Measurements from ENCODE around the gene GNAQ. TPM values are rescaled to one million over a fixed set of nuclear protein-coding genes. Genes with fewer than 3 reads are reported as not detected.
A peak's percentile ranks its signal among the peaks of the same experiment; 100 is the strongest.
"Not testable (repeated sequence)": the region's sequence is repeated elsewhere in the genome, so short reads cannot be mapped to it uniquely, and the experiment has no call there.

Gene GNAQ
- polyA plus RNA-seq (2013, experiment 1 of 2; ENCODE audit: insufficient read length): 36.8 TPM
- 48.5 TPM for polyA plus RNA-seq (2013, experiment 2 of 2; ENCODE audit: insufficient read length)

DNA sequence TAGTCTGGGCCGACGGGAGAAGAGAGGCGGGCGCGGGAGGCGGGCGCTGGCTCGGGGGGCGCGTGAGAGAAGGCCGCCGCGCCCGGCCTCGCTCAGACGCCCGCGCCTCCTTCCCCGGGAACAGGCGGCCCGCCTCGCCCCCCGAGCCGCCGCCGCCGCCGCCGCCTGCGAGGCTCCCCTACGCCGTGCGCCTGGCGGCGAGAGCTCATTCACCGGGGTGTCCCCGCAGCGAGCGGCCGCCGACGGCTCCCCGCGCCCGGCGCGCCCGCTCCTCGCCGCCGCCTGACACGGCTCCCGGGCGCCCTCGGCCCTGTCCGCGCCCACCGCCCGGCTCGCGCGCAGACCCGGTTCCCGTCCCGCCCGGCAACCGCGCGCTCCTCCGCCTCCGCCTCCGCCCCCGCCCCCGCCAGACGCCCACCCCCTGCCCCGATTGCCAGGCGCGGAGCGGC is at the start of gene GNAQ:
Gene GNAQ, minus strand, starts transcription at position 368 of the 449 bp plus-strand sequence. CDS start 576 bp downstream, outside the sequence.
- no peak for DNase-seq

DNA sequence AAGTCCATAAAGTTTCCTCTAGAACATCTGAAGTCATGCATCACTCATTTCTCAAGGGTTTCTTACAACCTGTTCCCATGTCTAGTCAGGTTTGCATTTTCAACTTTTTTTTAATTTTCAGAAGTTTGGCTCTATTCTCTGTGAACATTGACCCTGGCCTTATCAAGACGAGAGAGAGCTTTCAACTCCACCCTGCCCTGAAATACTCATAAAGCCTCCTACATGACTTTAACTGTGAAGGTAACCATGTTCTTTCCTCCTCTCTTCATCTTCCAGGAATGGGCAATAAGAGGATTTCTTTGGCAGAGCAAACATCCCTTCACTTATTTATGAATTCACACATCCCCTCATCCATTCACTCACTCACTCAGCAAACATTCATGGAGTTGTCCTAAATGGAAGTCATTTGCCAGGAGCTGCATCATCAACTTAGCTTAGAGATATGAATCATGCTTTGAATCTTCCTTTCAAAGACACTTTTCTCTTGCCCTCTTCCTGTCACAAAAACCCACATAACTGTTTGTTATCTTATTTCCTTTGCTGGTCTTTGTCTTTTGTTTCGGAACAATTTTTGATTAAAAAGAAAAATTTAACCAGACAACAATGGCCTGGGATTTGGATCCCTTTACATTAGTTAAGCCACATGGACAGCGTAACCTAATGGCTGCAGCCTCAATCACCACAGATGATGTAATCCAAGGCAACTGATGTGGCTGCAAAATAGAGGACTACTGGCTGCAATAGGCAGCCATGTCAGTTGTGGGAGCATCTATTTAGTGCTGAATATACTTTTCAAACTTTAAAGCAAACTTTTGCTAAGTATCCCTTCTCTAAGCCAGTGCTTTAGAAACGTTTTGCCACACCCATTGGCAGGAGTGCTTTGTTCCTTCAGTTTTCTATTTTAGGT is 43.0 kb upstream of the GNAQ start:
- peak; percentile 24 for DNase-seq

DNA sequence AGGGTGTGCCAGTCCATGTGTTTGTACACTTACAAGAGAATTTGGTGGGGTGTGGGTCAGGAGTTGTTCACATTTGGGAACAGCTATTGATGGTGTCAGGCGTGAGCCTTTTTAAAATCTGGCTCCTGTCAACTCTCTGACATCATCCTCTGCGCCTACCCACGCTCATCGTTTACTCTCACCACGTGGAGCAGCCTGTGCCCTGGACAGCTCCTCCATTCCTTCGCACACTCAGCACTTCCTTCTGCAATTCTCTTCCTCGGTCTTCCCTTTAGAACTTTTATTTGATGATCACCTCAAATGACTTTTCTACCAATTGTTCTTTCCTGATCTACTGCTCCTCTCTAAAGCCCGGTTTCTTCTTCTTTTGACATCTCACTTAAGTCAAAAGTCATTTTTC is 42.1 kb upstream of the GNAQ start:
- no peak for DNase-seq

DNA sequence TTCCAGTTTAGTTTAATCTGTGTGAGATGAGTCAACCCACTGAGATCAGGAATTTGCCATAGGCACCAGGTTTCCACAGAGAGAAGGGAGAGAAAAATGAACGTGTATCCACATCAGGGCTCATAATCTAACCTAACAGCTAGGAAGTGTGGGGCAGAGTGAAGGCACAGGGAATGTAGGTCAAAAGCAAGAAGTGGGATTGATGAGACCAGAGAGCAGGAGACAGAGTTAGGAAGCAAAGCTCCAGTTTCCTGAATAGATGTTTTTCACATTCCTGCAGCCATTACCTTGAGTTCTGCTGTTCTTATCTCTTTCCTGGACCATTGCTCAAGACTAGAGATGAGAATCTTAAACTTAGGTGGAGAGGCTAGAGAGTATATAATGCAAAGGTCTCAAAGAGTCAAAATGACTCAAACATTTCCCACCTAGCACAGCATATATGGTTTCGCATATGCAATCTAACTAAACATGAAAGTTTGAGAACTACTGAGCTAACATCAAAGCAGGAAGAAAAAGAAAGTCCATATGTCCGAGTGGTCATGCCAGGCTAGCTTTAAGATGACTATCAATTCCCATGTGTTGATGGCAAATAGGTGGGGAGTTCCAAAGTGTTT is 41.1 kb upstream of the GNAQ start:
- no peak for DNase-seq

DNA sequence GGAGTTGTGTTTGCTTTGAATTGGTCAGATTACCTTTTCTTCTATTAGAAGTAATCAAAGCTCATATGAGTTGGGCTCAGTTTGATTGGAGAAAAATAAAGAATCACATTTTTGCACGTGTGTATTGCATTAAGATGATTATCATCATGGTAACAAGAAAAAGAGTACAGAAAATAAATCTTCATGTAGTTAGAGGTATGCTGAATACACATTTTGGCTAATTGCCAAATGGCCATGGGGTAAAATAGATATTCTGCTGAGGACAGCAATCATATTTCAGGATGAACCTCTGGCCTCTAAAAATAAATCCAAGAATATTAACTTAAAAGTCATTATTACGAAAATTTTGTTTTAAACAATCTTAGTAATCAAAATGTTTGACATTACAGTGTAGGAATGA is 38.9 kb upstream of the GNAQ start:
- DNase-seq: no peak

DNA sequence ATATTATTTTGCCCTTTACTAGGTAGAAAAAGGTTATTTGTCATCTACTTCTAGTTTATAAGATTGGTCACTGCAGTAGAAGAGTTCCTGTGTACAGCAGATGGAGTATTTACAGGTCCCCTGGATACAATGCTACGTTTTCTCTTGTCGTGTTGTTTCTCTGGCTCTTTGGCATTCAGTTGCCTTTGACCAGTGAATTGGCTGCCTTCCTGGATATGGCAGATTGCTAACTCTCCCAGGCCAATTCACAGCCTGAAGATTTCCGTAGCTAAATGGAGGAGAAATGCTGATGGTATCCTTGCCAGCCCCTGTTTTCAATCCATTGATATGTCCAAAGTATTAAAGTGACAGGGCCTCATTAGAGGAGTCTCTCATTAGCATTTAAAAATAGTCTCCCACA is 32.5 kb upstream of the GNAQ start:
- no peak for DNase-seq

DNA sequence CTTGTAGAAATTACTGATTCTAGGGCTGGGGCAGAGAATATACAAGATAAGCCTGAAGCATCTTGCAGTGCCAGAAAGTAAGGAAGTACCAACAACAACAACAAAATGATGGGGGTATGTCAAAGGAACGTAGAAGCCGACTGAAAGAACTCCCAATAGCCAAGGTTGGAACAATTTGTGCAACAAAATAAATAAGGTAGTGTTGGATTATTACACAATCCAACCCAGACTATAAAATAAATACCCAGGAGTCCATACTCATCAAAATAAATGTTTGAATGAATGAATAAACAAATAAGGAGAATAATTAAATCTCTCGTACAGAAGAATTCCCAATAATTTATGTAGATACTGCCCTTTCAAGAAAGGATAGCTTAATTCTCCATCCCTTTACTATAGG is 31.1 kb upstream of the GNAQ start:
- DNase-seq: no peak

DNA sequence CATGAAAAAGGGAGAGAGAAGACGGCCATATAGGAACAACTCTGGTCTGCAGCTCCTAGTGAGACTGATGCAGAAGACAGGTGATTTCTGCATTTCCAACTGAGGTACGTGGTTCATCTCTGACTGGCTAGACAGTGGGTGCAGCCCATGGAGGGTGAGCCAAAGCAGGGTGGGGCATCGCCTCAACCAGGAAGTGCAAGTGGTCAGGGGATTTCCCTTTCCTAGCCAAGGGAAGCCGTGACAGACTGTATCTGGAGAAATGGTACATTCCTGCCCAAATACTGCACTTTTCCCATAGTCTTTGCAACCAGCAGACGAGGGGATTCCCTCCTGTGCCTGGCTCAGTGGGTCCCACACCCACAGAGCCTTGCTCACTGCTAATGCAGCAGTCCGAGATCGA is 22.6 kb upstream of the GNAQ start:
- not testable (repeated sequence) for DNase-seq

DNA sequence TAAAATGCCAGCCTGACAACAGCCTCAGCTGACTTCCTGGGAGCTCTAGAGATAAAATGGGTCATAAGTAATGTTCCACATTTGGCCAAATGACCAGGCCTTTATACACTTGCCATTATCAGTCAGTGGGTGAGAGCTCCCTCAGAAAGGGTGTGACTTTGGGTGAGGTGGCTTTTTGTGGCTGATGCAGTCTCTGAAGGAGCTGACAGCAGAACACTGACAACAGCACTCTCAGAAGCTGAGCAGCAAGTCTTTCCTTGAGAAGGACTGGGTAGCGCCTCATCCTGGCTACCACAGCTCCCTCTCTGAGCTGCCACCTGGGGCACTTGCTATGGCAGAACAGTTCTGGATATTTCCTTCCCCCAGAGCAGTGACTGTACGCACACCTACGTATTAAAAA is 22.0 kb upstream of the GNAQ start:
- no peak for DNase-seq

DNA sequence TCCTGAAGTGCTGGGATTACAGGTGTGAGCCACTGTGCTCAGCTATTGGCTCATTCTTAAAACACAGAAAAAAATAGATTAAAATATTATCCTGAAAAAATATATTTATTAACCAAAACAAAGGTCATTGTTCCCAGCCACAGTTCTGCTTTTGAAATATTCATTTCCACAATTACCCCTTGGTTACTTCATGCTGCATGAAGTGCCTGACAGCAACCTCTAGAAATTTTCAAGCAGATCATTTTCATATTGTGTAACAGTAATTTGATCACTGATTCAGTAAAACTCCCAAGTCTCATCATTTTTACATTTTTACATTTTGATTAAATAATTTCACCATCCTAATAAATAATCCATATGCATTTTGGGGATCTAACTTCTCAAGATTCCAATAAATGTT is 18.8 kb upstream of the GNAQ start:
- DNase-seq: no peak

DNA sequence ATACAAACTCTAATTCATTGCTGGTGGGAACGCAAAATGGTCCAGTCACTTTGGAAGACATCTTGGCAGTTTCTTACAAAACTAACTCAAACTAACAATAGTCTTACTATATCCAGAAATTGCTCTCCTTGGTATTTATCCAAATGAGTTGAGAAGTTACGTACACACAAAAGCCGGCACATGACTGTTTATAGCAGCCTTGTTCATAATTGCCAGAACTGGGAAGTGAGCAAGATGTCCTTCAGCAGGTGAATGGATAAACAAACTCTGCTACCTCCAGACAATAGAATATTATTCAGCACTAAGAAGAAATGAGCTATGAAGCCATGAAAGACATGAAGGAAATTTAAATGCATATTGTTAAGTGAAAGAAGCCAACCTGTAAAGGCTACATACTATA is 17.9 kb upstream of the GNAQ start:
- DNase-seq: no peak

DNA sequence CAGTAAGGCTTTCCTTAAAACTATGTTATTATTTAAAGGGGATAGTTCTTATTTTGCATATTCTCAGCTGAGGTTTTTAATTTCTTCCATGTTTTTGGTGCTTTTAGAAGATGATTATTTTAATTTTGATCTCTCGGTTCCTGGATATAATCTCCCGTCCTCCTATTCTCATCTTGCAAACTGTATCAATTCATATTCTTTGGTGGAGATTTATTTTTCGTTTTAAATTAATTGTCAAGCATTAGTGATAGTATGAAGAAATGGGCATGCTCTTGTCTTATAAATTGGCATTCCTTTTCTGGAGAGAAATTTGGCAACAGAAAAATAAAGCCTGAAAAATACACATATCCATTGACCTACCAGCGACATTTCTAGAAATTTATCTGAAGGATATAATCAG is 15.5 kb upstream of the GNAQ start:
- no peak for DNase-seq

DNA sequence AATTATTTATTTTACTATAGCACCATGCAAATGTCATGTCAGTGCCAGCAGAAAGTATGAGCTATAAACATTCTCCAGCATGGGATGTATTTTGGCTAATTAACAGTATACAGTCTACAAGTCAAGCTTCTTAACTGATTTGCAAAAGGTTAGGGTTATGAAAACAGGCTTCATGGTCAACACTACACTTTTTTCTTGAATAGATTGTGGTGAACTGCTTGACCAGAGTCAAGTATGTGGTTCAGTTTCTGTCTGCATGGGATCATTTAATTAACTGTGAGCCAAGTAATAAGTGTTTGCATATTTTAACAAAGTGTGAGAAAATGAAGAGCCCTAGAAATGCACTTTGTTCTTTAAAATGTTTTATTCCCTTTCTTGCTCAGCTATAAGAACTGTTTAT is 14.5 kb upstream of the GNAQ start:
- DNase-seq: no peak

DNA sequence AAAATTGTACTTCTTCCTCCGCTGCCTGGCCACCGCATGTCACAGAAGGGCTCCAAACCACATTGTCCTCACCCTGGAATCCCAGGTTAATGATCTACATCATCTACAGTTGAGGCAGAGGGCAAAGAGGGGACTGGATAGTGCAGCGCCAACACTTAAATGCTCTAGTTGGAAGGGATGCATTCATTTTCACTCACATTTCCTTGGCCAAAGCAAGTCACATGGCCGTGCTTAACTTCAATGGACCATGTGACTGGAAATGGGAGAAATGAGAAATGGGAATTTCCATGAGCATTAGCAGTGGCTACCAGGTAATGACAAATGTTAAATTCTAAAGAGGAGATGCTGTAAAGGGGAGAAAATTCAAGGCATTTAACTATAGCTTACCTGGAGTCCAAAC is 13.3 kb upstream of the GNAQ start:
- DNase-seq: no peak

DNA sequence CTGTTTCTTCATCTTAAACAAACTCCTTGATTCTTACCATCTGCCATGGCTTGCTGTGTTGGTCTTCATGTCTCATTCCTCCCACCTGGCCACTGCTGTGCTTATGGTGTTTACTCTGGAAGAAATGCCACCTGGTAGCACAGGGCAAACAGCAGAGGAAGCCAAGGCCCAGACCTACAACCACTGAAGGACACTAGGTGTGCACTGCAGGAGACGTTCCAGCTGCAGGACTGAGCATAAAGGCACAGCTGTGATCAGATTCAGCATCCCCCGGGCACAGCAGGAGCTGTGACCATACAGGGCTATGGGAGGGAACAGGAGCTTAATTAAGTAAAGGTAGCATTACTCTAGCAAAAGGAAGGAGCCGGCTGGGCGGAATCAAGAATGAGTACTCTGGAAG is 12.6 kb upstream of the GNAQ start:
- DNase-seq: no peak

DNA sequence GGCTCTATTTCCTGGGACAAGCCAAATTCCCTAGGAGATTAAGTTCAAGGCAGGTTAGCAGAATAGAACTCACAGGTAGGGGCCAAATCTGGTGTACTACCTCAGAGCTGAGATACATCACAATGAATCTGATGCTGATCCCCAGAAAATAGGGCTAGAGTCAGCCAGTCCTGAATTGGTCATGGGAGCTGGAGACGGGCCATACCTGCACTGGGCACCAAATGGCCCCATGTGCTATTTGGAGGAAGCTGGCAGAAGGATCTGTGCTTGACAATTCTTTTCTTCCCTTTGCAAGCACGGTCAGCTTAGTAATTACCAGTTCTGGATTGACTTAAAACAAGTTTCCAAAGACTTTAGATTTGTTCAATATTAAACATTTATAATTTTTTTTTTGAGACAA is 10.4 kb upstream of the GNAQ start:
- DNase-seq: no peak

DNA sequence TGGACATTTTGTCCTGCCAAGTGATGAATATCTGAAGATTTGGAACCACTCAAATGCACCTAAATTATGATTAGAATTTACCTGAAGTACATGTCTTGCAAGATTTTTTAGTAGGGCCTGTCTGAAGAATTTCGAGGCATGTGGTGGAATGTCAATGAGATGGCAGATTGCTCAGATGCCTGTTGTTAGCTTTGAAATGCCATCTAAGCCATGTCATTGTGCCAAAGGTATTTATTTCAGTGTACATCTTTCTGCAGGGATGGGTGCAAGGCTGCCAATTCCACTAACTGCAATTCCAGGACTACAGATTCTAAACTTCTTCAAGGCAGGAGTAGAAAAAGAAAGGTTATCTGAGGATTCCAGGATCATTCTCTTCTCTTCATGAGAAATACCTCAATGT is 9.1 kb upstream of the GNAQ start:
- no peak for DNase-seq

DNA sequence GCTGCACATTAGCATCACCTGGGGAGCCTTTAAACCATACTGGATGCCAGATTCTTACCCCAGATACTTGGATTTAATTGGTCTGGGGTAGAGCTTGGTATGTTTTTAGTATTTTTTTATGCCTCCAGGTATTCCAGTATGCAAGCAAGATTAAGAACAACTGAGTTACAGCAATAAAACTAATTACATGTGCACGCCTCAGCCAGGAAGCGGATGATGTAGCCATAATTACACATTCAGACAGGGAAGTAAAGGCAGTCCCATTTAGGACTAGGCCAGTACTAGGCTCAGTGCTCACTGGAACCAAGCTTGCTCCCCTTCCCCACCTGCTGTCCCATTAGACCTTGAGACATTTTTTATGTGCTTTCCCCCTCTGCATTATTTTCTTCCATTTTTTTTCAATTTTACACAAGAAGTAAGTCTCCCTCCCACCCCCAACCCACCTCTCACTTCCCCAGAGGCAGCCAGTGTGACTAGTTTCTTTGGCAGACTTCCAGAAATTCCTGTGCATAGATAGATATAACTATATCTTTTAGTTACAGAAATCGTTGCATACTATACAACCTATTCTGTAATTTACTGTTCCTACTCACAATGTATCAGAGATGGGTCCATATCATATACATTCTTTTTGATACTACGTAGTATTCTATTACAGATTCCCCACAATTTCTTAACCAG is 7.1 kb upstream of the GNAQ start:
- DNase-seq: peak; percentile 56

DNA sequence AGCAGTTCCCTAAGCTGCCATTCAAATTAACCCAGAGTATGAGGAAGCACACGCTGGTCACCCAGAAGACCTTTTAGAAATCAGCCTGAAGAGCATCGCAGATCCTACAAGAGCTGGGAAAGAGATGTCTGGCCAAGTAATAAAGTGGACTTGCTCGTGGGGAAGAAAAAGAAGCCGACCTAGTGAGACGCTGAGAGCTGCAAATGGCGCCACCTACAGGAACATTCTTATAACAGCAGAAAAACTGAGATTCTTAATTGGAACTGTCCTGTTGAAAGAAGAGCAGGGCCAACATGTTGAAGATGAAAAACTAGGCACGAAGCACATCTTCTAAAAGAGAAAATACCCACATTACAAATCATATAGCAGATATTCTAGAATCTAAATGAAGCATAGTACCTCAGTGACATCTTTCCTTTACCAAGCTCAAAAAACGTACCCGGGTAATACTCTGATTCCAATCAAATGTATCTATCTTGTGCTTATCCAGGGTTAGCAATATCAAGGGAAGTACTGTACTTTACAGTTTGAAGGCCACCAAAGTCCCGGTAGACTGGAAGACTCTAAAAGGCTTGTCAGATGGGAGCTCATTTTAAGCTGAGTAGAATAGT is 3.9 kb upstream of the GNAQ start:
- peak; percentile 78 for DNase-seq

DNA sequence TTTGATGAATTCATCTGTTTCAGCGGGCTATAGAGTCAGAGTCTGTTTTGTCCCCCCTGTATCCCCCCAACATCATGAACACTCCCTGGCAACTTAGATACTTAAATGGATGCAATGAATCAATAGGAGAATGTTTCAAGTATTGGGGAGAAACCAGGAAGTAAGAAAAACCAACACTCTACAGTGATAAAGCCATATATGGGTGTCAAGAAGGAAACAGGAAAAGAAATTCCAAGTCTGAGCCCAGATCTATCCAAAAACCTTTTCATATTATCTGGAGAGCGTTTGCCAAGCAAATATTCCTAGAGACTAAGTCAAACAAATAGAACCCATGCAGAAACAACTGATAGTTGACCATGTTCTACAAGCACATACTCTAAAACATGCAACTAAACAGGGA is 2.3 kb upstream of the GNAQ start:
- no peak for DNase-seq

DNA sequence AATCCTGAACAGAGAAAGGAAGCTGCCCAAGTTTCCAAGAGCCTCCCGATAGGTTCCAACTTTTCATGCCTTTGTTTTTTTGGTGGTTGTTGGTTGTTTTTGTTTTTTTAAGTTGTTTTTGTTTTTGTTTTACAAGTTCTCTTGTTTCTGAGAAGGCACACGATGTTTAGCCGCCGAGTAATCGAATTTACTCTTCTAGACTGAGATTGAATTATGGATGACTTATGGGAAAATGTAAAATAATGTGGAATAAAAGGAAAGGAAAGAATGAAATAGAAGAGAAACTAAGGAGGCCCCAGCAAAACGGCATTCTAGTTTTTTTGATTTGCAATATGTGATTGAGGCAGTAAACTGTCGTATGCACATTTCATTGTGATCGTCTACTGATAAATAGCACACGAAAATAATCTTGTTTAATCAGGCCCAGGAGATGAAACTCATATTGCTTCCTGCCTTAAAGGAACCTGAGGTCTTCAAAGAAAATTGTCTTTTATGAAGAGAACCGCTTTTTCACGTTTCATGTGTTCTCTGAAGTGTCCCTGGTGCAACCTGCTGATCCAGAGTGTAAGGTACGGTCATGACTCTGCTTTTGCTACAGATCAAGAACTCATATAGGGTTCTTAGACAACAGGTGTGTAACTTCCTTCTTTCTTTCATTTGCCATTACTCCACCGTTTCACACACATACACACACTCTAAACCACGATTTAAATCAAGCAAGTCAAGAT is 1.3 kb upstream of the GNAQ start:
- no peak for DNase-seq
